Upper lobe of left lung (tissue), 6 donors: ENCODE data around the gene DLG2. TPM values are rescaled to one million over a fixed set of nuclear protein-coding genes. Genes with fewer than 3 reads are reported as not detected.

Experiments
- ATAC-seq, 2 donors: fragments of 200-7000 bp; cut with Tn5 transposase; one replicate each; pipeline ENCODE4 v1.9.1; 2022; ENCODE audit warnings: mild to moderate bottlenecking in 2 of 2, moderate library complexity in 2 of 2; ENCODE audit not compliant: low FRiP score in 2 of 2
- DNase-seq, 2 donors: peaks; one replicate each; pipeline ENCODE4 v3.0.0-alpha.2; 2019 to 2020
- H3K27ac ChIP-seq, 4 donors: fragments of 200-600 bp; sonication (generic); one replicate each; pipeline ENCODE4 v1.5.1; 2016 to 2019
- H3K27me3 ChIP-seq, 4 donors: fragments of 200-600 bp; sonication (generic); one replicate each; pipeline ENCODE4 v1.5.1; 2017 to 2019
- H3K36me3 ChIP-seq, 4 donors: fragments of 200-600 bp; sonication (generic); one replicate each; pipeline ENCODE4 v1.5.1; 2016 to 2019
- H3K4me1 ChIP-seq, 4 donors: fragments of 200-600 bp; sonication (generic); one replicate each; pipeline ENCODE4 v1.5.1; 2018 to 2019
- H3K4me3 ChIP-seq, 4 donors: fragments of 200-600 bp; sonication (generic); one replicate each; pipeline ENCODE4 v1.5.1; 2017 to 2019; ENCODE audit warnings: mild to moderate bottlenecking in 2 of 4, moderate library complexity in 1 of 4
- H3K9me3 ChIP-seq, 4 donors: fragments of 200-600 bp; sonication (generic); one replicate each; pipeline ENCODE4 v1.5.1; 2018 to 2019
- CTCF ChIP-seq, 6 experiments: fragments of 450-650 bp in 4 of 6; fragments of 200-600 bp in 2 of 6; sonication (generic) in 2 of 6; IDR thresholded peaks; one replicate each; pipeline ENCODE4 v1.5.1; 2016 to 2019; ENCODE audit warnings: antibody characterized with exemption in 6 of 6
- EP300 ChIP-seq, 4 donors: sonication (generic); formaldehyde crosslinking; IDR thresholded peaks; one replicate each; pipeline ENCODE4 v1.5.1; 2017; ENCODE audit warnings: antibody characterized with exemption in 4 of 4, control low read depth in 2 of 4
- POLR2A ChIP-seq, 4 donors: fragments of 450-650 bp; IDR thresholded peaks; one replicate each; pipeline ENCODE4 v1.5.1; 2016 to 2017; ENCODE audit warnings: antibody characterized with exemption in 4 of 4, mild to moderate bottlenecking in 2 of 4
- POLR2AphosphoS5 ChIP-seq, 2 donors: sonication (generic); formaldehyde crosslinking; IDR thresholded peaks; one replicate each; pipeline ENCODE4 v1.5.1; 2017; ENCODE audit warnings: antibody characterized with exemption in 2 of 2
- WGBS, 2 donors: methylation state at CpG; one replicate each; pipeline ENCODE4 v1.1.5; 2017 to 2018; 5-methylcytosine and 5-hydroxymethylcytosine counted together
- total RNA-seq, 6 donors: library from RNA; depleted of rRNA in 4 of 6; stranded (reverse); fragments of >200 nt in 4 of 6; gene quantifications; one replicate each; pipeline versions ENCODE4 v1.1.0 to v1.2.1, GENCODE V29; 2016 to 2021
- donor health status: DM: no; HTN: no; CAD: no; lungs with moderate emphysema.
- donor health status: DM: no; HTN: yes; CAD: no; lungs with severe emphysema.

DLG2 gene
- total RNA-seq, 6 donors from 2014 or later = 3.4 to 37.7 (median 9.1) TPM

DNA sequence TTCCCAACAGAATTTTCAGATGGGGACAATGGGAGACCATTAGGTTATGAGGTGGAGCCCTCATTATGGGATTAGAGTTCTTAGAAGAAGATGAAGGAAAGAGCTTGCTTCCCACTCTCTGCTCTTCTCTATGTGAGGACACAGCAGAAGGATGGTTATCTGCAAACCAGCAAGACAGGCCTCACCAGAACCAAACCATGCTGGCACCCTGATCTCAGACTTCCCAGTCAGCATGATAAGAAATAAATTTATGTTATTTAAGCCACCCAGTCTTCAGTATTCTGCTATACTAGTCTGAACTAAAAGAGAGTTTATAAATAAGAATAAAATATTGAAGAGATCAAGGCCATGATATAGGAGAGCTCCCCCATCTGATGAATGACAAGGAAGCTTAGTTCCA, 1394.6 kb downstream of the DLG2 start:
- Histone ChIP-seq H3K4me3 (no peak overlapping the region), H3K27ac (no peak overlapping the region)
- TF ChIP-seq POLR2AphosphoS5 (IDR thresholded peaks at IDR 0.05) (no peak), CTCF (IDR thresholded peaks at IDR 0.05) (no peak), POLR2A (IDR thresholded peaks at IDR 0.05) (no peak), EP300 (IDR thresholded peaks at IDR 0.05) (no peak)

DNA sequence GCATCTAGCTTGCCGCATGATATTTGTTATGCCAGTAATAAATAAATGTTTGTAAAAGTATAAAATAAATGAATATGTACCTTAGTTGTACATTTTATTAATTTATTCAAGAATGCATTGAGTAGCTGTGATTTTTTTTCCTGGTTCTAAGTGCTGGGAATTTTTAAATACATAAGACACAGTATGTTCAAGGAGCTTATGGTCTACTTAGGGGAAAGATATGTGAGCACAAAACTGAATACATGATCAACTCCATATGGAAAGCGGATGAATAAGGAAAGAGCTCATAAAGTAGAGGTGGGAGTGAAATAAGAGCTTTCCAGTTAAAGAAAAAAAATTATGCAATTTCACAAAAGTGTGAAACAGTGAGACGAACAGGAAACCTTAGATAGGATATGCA, 1396.7 kb downstream of the DLG2 start:
- TF ChIP-seq POLR2A (IDR thresholded peaks at IDR 0.05) (no peak), CTCF (IDR thresholded peaks at IDR 0.05) (no peak), EP300 (IDR thresholded peaks at IDR 0.05) (no peak), POLR2AphosphoS5 (IDR thresholded peaks at IDR 0.05) (no peak)
- Histone ChIP-seq H3K9me3 (no peaks in the 10 kb centered on the region), H3K36me3 (no peaks in the 10 kb centered on the region), H3K27ac (no peak overlapping the region), H3K4me1 (no peaks in the 10 kb centered on the region), H3K27me3 (no peaks in the 10 kb centered on the region), H3K4me3 (no peak overlapping the region)
- no peak for ATAC-seq
- DNase-seq = no peak
- WGBS, 2 donors = 85 to 91% methylated on average over 3 of the region's 3 CpGs

More for the DNA sequence above, 1394.6 kb downstream of the DLG2 start:
- no peaks in the 10 kb centered on the region for H3K36me3 ChIP-seq
- ATAC-seq (no peak), DNase-seq (no peak)
- no peaks in the 10 kb centered on the region for H3K4me1 ChIP-seq
- no peaks in the 10 kb centered on the region for H3K9me3 ChIP-seq
- H3K27me3 ChIP-seq = no peaks in the 10 kb centered on the region

DNA sequence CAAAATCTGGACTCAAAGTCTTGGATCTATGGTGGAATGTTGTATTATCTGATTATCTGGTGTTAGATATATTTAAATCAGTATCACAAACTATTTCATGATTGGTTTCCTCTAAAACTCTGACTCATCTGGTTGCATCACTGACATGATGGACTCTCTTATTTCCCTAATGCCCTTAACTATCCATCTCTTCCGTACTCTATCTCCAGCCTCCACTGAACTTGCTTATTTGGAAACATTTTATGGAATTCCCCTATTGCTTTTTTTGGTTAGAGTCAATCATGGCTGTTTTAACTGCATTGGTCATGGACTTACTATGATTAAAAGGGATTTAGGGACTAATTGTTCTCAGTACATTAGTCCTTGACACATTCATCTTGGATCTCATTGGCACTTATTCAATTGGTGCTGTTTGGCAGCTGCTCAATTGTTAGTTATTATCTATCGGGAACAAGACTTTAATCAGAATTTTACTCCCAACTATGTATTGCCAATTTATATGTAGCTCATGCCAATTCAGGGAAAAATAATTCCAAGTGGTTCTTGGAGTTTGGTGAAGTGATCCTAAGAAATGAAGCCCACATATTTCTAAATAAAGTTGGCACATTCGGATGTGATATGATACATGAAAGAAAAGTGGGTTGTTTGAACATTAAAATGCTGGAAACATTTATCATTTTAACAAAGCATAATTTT, 1399.0 kb downstream of the DLG2 start:
- ATAC-seq (peak in 1 of 2 donors; percentile 42), DNase-seq (no peak)
- no peak for TF ChIP-seq EP300 (IDR thresholded peaks at IDR 0.05)
- TF ChIP-seq POLR2A (IDR thresholded peaks at IDR 0.05) = no peak
- no peak for TF ChIP-seq CTCF (IDR thresholded peaks at IDR 0.05)
- TF ChIP-seq POLR2AphosphoS5 (IDR thresholded peaks at IDR 0.05) = no peak
- WGBS, 2 donors = 83 to 85% methylated on average over 3 of the region's 3 CpGs
- H3K4me3 ChIP-seq = no peak overlapping the region
- no peak overlapping the region for H3K27ac ChIP-seq
- no peaks in the 10 kb centered on the region for H3K9me3 ChIP-seq
- H3K4me1 ChIP-seq = no peaks in the 10 kb centered on the region
- H3K36me3 ChIP-seq = no peaks in the 10 kb centered on the region
- H3K27me3 ChIP-seq = no peaks in the 10 kb centered on the region

- Histone ChIP-seq H3K4me3 (no peak overlapping the region), H3K9me3 (no peaks in the 10 kb centered on the region), H3K4me1 (no peaks in the 10 kb centered on the region), H3K36me3 (no peaks in the 10 kb centered on the region), H3K27me3 (no peaks in the 10 kb centered on the region), H3K27ac (no peak overlapping the region)
- TF ChIP-seq POLR2AphosphoS5 (IDR thresholded peaks at IDR 0.05) = no peak
- TF ChIP-seq POLR2A (IDR thresholded peaks at IDR 0.05) = no peak
- TF ChIP-seq EP300 (IDR thresholded peaks at IDR 0.05) = no peak
- no peak for TF ChIP-seq CTCF (IDR thresholded peaks at IDR 0.05)
- DNase-seq (no peak), ATAC-seq (no peak)
- WGBS, 2 donors = 75 to 95% methylated on average over 1 of the region's 1 CpG
Observed at GRCh38 chr11:84224042-84224441, 1403.1 kb downstream of the DLG2 start.

DNA sequence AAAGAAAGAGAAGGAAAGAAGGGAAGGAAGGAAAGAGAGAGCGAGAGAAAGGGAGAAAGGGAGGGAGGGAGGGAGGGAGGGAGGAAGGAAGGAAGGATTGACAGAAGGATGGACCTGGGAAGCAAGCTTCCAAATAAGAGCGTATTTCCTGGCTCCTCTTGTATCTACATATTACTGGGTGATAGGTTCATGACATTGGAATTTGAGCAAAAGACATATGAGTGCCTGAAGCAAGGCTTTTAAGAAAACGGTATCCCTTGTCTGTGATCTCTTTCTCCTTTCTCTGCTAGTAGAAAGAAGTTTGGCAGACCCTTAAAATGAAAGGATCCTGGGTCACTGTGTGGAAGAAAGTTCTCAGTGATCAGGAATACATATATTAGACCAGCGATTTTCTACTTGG, 1408.8 kb downstream of the DLG2 start:
- ATAC-seq (no peak), DNase-seq (no peak)
- Histone ChIP-seq H3K27ac (no peak overlapping the region), H3K4me3 (no peak overlapping the region), H3K4me1 (no peaks in the 10 kb centered on the region), H3K9me3 (no peaks in the 10 kb centered on the region), H3K27me3 (no peaks in the 10 kb centered on the region), H3K36me3 (no peaks in the 10 kb centered on the region)
- TF ChIP-seq CTCF (IDR thresholded peaks at IDR 0.05) (no peak), POLR2AphosphoS5 (IDR thresholded peaks at IDR 0.05) (no peak), EP300 (IDR thresholded peaks at IDR 0.05) (no peak), POLR2A (IDR thresholded peaks at IDR 0.05) (no peak)
- WGBS, 2 donors = 72 to 78% methylated on average over 4 of the region's 4 CpGs
